Inferior parietal cortex (tissue), 1 donor: ENCODE results near the gene ZNRF2.
"Not testable (repeated sequence)": the region's sequence is repeated elsewhere in the genome, so short reads cannot be mapped to it uniquely, and the experiment has no call there.

Source experiments
- DNase-seq: peaks from one replicate; pipeline ENCODE4 v3.0.0-alpha.2; 2016; ENCODE audit errors: extremely low spot score

ZNRF2 gene

DNA sequence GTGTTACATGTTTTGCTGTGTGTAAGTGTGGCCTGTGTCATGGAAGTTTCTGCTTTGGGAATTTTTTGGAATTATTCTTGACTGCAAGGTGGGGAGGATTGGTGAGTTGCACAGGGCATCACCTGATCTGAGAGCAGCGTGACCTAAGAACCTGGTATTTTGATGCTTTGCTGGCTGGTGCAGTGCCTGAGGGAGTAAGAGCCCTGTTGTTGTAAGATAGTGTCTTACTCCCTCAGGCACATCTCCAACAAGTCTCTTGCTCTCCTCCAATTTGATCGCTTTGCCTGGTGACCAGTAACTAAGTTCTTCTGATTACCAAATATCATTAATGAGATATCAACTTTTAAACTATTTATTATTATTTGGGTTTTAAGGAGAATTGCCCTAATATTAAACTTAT, 5.2 kb downstream of the ZNRF2 start:
- DNase-seq = not testable (repeated sequence)

DNA sequence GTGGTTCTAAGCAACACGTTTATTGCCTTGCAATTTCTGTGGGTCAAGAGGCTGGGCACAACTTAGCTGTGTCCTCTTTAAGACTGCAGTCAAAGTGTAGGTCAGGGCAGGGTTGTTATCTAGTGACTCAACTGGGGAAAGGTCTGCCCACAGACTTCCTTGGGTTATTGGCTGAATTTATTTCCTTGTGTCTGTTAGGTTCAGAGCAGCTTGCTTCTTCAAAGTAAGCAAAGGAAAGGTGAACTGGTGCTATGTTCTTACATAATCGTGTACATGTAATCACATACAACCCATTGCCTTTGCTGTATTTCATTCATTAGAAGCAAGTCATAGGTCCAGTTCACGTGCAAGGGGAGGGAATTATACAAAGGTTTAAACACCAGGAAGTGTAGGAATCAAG, 5.9 kb downstream of the ZNRF2 start:
- DNase-seq = not testable (repeated sequence)

- DNase-seq = not testable (repeated sequence)
Observed at GRCh38 chr7:30292416-30293038, 8.1 kb downstream of the ZNRF2 start.

DNA sequence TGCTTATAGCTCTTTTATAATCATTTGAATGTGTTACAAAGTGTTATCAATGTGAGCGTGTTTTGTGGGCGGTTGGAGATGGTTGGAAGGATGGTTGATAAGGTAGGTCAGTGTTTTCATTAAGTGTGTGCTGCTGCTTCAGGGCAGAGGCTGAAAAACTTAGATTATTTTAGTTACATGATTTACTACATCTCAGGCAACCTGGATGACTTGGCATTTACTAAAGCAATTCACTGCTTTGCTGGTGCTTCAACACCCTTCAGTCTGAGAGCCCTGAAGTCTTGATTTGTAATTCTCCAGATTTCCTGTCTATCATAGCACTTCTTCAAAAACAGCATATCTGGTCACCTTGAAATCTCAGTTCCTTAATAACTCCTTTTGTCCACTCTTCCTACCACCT, 11.9 kb downstream of the ZNRF2 start:
- not testable (repeated sequence) for DNase-seq

GRCh38 chr7:30297499-30297898, 13.1 kb downstream of the ZNRF2 start:
- not testable (repeated sequence) for DNase-seq

DNA sequence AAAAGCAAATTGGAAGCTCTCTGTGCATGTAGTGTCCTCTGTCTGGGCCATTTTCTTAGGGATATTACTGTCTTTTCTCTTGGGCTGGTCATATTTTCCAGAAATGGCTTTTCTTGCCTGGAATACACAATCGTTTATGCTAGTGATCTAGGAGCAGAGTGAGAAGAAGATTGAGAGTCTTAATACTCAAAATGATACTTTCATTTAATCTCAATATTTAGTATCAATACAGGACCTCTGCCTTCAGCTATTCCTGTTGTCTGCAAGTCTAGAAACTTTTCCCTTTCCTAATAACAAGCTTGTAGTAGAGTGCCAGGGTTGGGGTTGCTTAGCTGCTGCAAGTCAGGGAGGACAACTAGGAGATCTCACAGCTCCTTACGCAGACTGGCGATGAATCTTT, 14.0 kb downstream of the ZNRF2 start:
- not testable (repeated sequence) for DNase-seq

DNA sequence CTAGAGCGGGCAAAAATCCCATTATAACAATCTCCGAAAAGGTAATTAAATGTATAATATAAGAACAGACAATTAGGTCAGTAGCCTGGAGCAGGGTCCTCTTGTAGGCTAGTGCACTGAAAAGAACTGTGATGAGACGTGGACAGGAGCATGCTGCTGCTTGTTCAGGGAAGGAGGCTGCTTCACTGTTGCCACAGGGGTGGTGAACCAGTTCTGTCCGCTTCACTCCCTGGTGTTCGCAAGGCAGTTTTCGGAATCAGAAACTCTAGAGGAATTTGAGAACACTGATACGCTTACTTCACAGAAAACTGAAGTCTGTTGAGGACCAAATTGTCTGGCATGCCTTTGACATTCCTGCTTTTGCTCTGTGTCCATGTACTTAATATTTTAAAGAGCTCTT, 17.4 kb downstream of the ZNRF2 start:
- DNase-seq = no peak

DNA sequence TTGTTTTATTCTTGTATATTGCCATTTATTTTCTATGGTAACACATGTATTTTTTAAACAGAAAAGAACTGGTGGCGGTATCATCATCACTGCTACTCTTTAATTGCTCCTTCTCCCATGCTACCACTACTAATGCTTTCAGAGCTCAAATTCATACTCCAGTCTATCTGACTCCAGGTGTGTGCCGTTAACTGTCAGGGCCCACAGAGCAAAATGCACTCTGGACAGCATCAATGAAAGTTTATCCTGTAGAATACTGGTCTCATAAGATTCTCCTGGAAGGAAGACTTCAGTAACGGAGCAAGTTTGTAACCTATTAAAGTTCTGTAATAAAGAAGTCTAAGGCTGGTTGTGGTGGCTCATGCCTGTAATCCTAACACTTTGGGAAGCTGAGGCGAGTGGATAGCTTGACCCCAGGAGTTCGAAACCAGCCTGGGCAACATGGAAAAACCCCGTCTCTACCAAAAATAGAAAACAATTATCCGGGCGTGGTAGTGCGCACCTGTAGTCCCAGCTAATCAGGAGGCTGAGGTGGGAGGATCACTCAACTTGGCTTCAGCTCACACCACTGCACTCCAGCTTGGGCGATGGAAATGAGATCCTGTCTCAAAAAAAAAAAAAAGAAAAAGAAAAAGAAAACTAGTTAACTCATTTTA, 18.4 kb downstream of the ZNRF2 start:
- no peak for DNase-seq

DNA sequence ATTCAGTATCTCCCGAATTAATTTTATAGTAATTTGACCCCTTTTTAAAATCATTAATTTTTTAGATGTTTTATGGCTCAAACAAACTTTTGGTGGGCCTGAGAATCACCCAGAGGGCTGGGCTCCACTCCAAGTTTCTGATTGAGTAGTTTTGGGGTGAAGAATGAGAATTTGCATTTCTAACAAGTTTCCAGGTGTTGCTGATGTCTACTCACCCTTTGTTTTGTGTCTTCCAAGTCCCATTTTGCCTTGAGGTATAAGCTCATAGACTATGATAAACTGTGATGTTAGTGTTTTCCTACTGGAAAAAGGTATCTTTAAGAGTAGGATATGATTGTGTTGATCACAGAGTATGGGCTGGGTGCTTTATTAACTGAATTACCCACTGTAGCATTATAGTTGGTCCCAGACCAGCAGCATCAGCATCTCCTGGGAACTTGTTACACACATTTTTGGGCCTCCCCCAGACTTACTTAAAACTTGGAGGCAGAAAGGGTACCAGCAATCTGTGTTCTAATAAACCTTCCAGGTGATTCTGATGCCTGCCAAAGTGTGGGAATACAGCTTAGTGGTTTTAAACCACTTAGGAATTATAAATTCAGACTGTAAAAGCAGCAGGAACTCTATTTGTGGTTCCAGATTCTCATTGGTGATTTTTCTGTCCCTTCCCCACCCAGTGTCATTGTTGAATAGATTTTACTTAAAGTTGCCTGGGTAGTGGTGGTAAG, 19.1 kb downstream of the ZNRF2 start:
- DNase-seq = no peak

DNA sequence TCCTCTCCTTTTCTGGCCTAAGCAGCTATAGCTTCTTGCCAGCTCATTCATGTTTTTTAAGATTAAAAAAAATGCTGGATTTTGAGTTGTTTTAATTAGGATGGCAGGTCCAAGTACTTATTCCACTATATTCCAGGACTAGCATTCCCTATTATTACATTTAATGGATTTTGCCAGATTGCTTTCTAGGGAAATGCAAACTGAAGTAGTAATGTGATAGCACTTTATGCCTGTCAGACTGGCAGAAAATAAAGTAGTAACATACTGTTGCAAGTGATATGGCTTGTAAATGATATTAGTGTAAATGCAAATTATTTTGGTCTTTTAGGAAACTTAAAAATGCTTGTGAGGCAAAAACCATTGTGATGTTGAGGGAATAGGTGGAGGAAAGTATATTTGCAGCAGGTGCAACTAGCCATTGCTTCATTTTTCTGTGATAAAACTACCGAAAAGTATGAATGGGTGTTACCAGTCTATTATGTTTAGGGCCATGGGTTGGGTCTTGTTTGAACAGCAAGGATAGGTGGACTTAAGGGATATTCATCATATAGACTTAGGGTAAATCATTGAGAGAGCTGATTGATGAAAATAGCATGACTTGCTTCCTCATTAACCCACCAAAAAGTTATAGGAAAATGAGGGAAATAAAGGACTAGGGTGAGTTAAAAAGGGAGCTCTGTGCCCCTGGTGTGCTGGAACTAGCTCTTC, 19.9 kb downstream of the ZNRF2 start:
- no peak for DNase-seq

DNA sequence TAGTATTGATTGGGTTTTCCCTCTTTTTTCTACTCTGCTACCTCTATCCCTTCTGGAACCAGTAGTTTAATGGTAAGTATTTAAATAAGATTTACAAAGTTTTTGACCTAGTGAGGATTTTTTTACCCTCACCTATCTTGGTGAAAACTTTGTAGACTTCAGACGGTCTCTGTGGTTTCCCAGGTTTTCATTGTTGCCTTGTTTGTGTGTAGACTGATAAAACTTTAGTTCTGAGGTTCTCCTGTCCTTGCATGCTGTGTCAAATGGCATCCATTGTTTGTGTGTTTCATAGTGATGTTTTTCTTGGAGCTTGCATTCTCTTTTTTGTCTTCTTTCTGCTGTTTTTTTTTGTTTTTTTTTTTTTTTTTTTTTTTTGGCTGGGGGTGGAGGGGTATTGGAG, 22.6 kb downstream of the ZNRF2 start:
- DNase-seq = no peak

DNA sequence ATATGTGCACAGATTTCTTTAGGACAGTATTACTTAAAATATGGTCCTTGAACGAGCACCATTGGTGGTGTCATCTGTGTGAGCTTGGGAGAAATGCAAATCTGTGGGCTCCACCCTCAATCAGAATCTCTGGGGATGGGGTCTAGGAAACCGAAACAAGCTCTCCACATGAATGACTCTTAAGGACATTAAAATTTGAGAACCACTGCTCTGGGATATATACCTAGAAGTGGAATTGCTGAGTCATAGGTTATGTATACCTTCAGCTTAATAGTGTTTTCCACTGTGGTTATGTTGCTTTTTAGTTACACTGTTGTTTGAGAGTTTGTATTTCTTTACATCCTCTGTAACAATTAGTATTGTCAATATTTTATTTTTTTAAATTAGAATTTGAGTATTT, 24.0 kb downstream of the ZNRF2 start:
- no peak for DNase-seq

DNA sequence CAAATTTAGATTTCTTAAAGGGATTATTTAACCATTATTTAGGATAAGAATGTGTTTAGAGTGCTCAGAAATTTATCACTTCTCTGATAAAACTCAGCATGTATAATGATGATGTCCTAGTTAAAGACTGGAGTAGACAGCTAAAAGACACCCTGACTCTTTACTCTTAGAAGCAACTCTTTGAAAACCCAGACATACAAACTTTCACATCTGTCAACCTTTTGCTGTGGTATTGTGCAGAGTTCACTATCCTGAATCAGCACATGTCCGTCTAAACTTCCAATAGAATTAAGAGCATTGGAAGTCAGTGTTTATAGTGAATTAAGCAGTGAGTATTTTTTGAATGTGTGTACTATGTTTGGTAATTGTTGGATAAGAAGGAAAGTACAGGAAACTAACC, 24.9 kb downstream of the ZNRF2 start:
- DNase-seq = no peak

DNA sequence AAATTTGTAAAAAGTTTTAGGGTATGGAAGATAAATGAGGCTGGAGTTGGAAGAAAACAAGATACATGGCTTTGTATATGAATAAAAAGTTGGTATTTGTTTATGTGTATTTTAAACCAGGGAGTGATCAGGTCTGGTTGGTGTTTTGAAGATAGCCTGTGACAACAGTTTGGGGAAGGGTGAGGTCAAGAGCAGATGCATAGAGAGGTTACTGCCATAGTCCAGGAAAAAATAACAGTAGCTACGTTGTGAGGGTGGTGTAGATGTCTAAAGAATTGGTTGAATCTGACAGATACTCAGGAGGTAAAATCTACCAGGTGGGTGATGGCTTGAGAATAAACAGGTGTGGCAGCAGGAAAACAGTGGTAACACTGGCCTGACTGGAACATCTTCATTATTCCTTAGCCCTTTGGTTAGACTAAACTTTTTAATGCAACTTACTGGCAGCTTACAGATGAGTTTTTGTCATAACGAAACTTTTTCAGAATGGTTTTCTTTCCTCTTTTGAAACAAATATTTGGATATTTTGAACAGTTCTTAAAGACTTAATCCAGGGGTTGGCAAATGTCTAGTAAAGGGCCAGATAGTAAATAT, 25.5 kb downstream of the ZNRF2 start:
- DNase-seq = no peak

DNA sequence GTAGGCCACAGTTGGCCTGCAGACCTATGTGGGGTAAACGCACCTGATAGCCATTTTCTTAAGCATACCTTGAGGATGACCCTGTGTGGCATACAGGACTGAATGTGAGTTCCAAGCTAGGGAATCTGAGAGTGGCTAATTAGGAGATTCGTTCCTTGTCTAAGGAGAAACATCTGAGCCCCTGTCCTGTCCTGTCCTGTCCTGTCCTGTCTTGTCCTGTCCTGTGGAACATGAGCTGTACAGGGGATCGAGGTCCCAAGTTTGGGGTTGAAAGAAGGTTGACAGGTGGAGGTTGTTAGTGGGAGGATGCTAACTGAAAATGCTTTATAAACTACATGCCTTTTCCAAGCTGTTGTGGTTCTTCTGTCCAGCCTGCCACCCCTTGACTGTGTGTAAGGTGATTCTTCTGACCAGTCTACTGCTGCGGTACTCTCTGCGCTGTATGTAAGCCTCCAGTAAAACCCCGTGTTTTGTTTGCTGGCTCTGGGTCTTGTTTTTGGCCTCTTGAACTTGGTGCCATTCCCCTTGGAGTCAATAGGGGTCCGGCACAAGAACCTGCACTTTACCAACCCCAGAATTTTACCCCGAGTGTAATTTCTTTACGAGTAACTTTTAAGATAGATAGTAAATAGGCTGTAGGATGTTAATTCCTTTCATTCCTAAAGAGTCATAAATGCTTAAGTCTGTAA, 26.4 kb downstream of the ZNRF2 start:
- DNase-seq = no peak

DNA sequence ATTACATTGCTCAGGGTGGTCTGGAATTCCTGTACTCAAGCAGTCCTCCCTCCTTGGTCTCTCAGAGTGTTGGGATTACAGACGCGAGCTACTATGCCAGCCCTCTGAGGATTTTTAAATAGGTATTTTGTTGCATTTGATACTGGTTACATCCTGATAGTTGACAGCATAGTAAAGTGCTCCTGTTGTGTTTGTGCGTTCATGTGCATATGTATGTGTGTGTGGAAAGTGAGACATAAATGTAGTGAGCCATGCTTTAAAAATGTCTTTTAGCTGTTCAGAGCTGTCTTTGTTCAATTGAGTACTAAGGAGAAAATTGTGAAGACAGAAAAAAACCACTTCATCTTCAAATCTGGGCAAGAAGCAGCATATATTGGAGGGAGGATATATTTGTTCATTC, 27.8 kb downstream of the ZNRF2 start:
- no peak for DNase-seq

- no peak for DNase-seq
Observed at GRCh38 chr7:30313348-30313747, 29.0 kb downstream of the ZNRF2 start.

DNA sequence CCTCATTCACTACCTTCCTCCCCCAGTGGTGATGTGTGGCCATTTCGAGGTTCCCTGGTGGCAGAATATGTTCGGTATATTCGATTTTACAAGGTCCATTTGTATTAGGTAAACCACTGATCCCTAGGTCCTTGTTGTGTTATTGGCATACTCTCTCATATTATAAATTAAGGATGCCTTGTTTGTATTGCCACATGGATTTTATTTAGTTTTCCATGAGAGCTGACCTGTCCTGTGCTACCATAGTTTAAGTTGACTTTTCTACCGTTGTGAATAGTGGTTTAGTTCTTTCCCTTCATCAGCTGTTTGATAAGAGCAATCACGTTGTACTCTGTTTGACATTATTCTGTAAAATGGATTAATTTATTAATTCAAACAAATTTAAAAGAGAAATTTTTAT, 29.4 kb downstream of the ZNRF2 start:
- DNase-seq = no peak

- no peak for DNase-seq
Observed at GRCh38 chr7:30315589-30315988, 31.2 kb downstream of the ZNRF2 start.

- DNase-seq = no peak
Observed at GRCh38 chr7:30320392-30320791, 36.0 kb downstream of the ZNRF2 start.

DNA sequence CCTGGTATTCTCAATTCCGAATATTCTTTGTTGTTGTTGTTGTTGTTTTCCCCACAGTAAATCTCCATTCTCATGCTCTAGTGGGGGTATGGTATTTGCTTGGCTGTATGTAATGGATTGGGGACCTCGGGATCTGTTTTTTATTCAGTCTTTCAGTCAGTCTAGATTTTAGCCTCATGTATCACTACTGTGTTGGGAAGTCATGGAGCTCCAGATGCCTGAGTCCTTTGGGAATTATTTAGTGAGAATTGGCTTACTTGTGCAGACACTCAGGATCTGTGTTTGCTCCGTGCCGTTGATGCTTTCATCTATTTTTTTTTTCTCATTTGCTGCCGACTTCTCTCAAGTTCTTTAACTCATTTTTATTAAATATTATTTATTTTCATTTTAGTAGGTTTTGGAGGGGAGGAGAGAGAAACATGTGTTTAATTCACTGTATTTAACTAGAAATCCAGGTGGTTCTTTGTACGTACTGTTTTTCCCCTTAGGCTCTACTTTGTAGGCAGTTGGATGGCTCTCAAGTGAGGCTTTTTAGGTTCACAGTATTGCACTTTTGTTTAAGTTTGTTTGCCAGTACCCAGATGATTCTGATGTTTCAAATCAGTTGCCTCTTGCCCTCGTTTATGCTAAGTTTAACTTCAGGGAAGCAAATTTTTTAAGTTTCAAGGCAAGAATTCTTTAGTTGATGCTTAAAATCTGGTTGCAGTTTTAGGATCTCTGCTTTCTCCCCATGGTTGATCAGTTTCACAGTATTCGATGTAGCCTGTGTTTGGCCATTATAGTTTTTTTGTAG, 36.9 kb downstream of the ZNRF2 start:
- DNase-seq = no peak
